ENCODE results near the gene ADISSP.

ADISSP gene

GRCh38 chr20:3767427-3768341, at the start of gene ADISSP:
Gene ADISSP (minus strand): TSS chr20:3767753. CDS start chr20:3760100, 7,653 bp downstream.
- DNase-seq: peak; percentile 99

- DNase-seq: no peak
These were observed 48.3 kb upstream of the ADISSP start for GRCh38 chr20:3815703-3816315.

GRCh38 chr20:3814928-3815495, 47.5 kb upstream of the ADISSP start:
- DNase-seq: no peak

GRCh38 chr20:3813848-3814581, 46.5 kb upstream of the ADISSP start:
- no peak for DNase-seq

- DNase-seq: no peak
These were observed 45.7 kb upstream of the ADISSP start for GRCh38 chr20:3812975-3813847.

- DNase-seq: no peak
These were observed 44.7 kb upstream of the ADISSP start for GRCh38 chr20:3812259-3812681.

GRCh38 chr20:3811467-3812258, 44.1 kb upstream of the ADISSP start:
- DNase-seq: peak; percentile 98

GRCh38 chr20:3808544-3808943, 41.0 kb upstream of the ADISSP start:
- DNase-seq: no peak

GRCh38 chr20:3804781-3805180, 37.2 kb upstream of the ADISSP start:
- peak; percentile 23 for DNase-seq

GRCh38 chr20:3804254-3804751, 36.8 kb upstream of the ADISSP start:
- peak; percentile 7 for DNase-seq

GRCh38 chr20:3803854-3804253, 36.3 kb upstream of the ADISSP start:
- DNase-seq: peak; percentile 15

- no peak for DNase-seq
These were observed 35.7 kb upstream of the ADISSP start for GRCh38 chr20:3803289-3803688.

- DNase-seq: no peak
These were observed 35.1 kb upstream of the ADISSP start for GRCh38 chr20:3802524-3803239.

GRCh38 chr20:3801846-3802245, 34.3 kb upstream of the ADISSP start:
- no peak for DNase-seq

- DNase-seq: no peak
These were observed 33.7 kb upstream of the ADISSP start for GRCh38 chr20:3801299-3801698.

- DNase-seq: no peak
These were observed 33.3 kb upstream of the ADISSP start for GRCh38 chr20:3800878-3801260.

GRCh38 chr20:3800256-3800877, 32.8 kb upstream of the ADISSP start:
- DNase-seq: no peak

GRCh38 chr20:3798908-3799248, 31.3 kb upstream of the ADISSP start:
- DNase-seq: no peak

- DNase-seq: no peak
These were observed 30.8 kb upstream of the ADISSP start for GRCh38 chr20:3798373-3798768.

All from left hindlimb (tissue), 1 donor.